ENCODE data around the gene ROR1. TPM values are rescaled to one million over a fixed set of nuclear protein-coding genes. Genes with fewer than 3 reads are reported as not detected.

ROR1 gene
- total RNA-seq, 2 experiments from 2014 or later, result not detected

DNA sequence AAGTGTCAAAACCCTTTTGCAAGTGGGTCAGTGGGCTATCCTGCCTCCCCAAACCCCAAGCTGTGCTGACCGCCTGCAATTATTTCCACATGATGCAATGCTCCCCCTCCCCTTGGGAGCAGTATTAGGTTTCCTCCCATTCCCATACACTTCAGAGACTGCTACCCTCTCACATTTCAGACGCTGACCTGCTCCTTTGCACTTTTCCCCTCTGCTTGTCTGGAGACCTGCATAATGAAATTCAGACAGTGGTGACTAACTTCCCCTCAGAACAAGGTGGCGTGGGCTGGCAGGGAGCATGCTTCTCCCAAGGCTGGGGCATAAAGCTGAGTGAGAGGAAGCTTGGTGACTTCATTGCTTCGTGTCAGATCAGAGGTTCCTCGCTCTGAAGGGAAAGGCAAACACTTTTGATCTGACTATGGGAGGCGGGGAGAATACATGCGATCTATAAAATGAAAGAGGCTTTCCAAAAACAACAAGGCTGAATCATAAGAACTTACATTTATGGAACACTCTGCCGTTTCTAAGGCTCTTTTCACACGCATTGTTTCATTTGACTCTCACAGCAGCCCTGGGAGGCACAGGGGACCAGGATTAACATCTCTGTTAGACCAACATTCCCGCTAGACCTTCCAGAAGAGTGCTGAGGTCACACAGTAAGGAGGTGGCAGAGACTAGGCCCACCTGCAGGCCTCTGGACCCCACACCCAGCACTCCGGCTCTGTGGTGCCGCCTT lies 27.5 kb upstream of the ROR1 start:
- ChIA-PET CTCF (no interaction called here), POLR2A (no interaction called here)
- H3K9me3 Mint-ChIP-seq, result peaks cover 2% of the 10 kb centered on the region
- peaks cover 35% of the 10 kb centered on the region for H3K4me1 Mint-ChIP-seq
- peak overlapping the region; percentile 32 for H3K27ac Mint-ChIP-seq
- no peaks in the 10 kb centered on the region for H3K36me3 Mint-ChIP-seq (ENCODE audit: low read depth)
- H3K4me3 Mint-ChIP-seq, result no peak overlapping the region
- H3K27me3 Mint-ChIP-seq, result peaks cover 3% of the 10 kb centered on the region
- no peak for DNase-seq

DNA sequence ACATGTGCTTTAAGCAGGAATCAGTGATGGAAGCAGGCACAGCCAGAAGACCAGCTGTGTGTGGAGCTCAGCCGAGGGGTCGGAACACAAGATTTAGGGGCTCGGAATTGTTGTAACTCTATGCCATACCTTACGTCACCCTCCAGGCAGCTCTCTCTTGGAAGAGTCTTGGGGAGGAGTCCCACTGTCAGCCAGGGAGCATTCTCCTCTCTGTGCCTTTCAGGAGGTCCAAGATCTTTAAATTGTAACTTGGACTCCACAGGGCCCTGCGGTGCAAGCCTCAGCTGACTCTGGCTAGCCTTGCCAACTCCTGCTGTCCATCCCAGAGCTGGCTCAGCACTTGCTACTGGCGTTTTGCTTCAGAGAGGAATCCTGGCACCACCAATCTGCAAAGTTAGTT lies 26.4 kb upstream of the ROR1 start:
- Mint-ChIP-seq H3K36me3 (ENCODE audit: low read depth) (no peaks in the 10 kb centered on the region), H3K27ac (no peak overlapping the region), H3K4me3 (no peak overlapping the region), H3K9me3 (peaks cover 2% of the 10 kb centered on the region), H3K4me1 (peaks cover 32% of the 10 kb centered on the region), H3K27me3 (peaks cover 3% of the 10 kb centered on the region)
- POLR2A ChIA-PET, result no interaction called here
- DNase-seq, result no peak
- CTCF ChIA-PET, result no interaction called here

DNA sequence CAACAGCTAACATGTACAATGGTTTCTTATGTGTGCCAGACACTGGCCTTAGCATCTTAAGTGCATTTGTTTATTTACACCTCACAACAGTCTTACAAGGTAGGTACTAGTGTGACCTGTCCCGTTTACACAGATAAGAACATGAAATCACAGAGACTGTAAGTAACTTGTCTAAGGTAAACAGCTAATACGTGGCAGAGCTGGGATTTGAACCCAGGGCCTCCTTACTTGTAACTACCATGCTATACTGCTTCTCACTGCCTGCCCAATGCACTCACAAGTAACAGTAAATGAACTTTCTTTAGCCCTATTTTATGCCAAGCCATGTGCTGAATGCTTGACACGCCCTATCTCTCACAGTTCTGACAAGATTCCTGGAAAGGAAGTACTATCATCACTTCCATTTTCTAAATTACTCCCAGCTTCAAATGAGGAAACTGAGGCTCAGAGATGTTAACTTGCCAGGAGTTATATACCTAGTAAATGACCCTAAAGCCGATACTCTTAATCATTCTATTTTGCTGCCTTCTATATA lies 25.7 kb upstream of the ROR1 start:
- CTCF ChIA-PET, result interaction anchor here (0.7 kb wide), 1 partner anchor 9 kb away, joined by 3 read pairs; no protein-coding TSS in a partner anchor

DNA sequence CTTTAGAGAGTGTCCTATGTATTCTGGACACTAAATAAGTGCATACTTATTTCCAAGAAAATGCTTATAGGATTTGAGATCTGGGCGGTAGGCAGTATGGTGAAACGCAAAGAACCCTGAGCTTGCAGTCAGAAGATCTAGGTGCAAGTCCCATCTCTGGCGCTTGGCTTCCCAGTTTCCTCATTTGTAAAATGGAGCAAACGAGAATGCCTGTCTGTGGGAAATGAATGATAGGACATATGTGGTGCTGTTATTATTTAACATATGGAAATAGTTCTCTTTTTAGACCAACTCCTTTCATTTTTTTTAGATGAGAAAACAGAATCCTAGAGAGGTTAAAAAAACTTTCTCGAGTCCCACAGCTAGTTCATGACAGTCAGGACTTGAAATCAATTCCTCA lies 25.2 kb upstream of the ROR1 start:
- Mint-ChIP-seq H3K27me3 (peaks cover 3% of the 10 kb centered on the region), H3K4me1 (peaks cover 27% of the 10 kb centered on the region), H3K36me3 (ENCODE audit: low read depth) (no peaks in the 10 kb centered on the region), H3K27ac (no peak overlapping the region), H3K4me3 (no peak overlapping the region), H3K9me3 (peaks cover 2% of the 10 kb centered on the region)
- DNase-seq, result no peak
- ChIA-PET POLR2A (no interaction called here), CTCF (interaction anchor here (0.7 kb wide), 1 partner anchor 8 kb away, joined by 3 read pairs; no protein-coding TSS in a partner anchor)

More for the DNA sequence above, 25.7 kb upstream of the ROR1 start:
- DNase-seq, result no peak
- no peak overlapping the region for H3K27ac Mint-ChIP-seq
- H3K4me3 Mint-ChIP-seq, result no peak overlapping the region
- H3K27me3 Mint-ChIP-seq, result peaks cover 3% of the 10 kb centered on the region
- POLR2A ChIA-PET, result no interaction called here
- peaks cover 2% of the 10 kb centered on the region for H3K9me3 Mint-ChIP-seq
- H3K4me1 Mint-ChIP-seq, result peaks cover 27% of the 10 kb centered on the region
- no peaks in the 10 kb centered on the region for H3K36me3 Mint-ChIP-seq (ENCODE audit: low read depth)

DNA sequence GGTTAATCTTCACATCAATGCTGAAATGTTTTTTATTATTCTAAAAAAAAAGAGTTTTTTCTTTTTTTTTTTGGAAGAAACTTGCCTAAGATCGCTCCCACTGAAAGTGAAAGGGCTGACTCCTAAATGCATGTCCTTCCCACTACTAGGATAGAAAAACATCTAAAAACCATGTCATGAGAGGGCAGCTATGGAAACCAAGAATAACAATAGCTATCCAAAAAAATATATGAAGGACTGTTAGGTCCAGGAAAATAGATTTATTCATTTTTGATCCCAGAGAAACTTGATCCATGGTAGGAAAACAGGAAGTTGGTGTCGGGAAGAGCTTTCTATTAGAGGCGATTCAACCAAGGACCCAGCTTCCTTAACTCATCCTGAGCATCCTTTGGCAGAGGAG lies 23.1 kb upstream of the ROR1 start:
- ChIA-PET POLR2A (no interaction called here), CTCF (interaction anchor here (0.6 to 1.0 kb wide), 2 partner anchors 20 to 59 kb away, joined by 3 read pairs; no protein-coding TSS in a partner anchor)
- H3K4me3 Mint-ChIP-seq, result no peak overlapping the region

DNA sequence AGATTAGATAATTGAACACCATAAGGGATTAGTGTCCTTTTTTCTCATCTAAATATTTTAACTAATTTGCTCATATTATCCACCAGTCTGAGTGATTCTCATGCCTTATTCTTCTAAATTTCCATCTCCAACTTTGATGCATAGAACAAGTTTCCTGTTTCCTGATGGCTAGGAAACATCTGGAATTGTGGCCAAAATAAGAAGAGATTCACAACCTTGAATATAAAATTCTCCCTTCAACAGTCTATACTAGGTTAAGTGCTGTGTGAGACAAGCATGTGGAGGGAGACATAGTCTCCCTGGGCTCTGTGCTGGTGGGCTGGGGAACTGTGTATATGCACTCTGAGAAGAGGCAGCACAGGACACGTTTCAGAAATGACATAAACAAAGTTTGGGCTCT lies 21.6 kb upstream of the ROR1 start:
- no peaks in the 10 kb centered on the region for H3K9me3 Mint-ChIP-seq

More for the DNA sequence above, 23.1 kb upstream of the ROR1 start:
- no peak for DNase-seq
- no peaks in the 10 kb centered on the region for H3K9me3 Mint-ChIP-seq
- H3K4me1 Mint-ChIP-seq, result peaks cover 22% of the 10 kb centered on the region
- H3K27me3 Mint-ChIP-seq, result no peaks in the 10 kb centered on the region
- no peak overlapping the region for H3K27ac Mint-ChIP-seq
- no peaks in the 10 kb centered on the region for H3K36me3 Mint-ChIP-seq (ENCODE audit: low read depth)

DNA sequence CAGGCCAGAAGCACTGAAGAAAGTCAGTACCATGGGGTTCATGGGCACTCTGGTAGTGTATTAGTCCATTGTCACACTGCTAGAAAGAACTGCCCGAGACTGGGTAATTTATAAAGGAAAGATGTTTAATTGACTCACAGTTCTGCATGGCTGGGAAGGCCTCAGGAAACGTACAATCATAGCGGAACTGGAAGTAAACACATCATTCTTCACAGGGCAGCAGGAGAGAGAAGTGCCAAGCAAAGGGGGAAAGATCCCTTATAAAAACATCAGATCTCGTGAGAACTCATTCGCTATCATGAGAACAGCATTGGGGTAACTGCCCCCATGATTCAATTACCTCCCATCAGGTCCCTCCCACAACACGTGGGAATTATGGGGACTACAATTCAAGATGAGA lies 20.2 kb upstream of the ROR1 start:
- ChIA-PET POLR2A (no interaction called here), CTCF (interaction anchor here (0.7 kb wide), 1 partner anchor 20 kb away, joined by 3 read pairs; the partner anchor contains the start of gene ROR1)
- Mint-ChIP-seq H3K4me1 (no peaks in the 10 kb centered on the region), H3K36me3 (ENCODE audit: low read depth) (no peaks in the 10 kb centered on the region), H3K27me3 (peaks cover 3% of the 10 kb centered on the region), H3K27ac (no peak overlapping the region), H3K4me3 (no peak overlapping the region), H3K9me3 (no peaks in the 10 kb centered on the region)
- DNase-seq, result no peak

More for the DNA sequence above, 21.6 kb upstream of the ROR1 start:
- no peak for DNase-seq
- H3K27me3 Mint-ChIP-seq, result no peaks in the 10 kb centered on the region
- H3K27ac Mint-ChIP-seq, result no peak overlapping the region
- CTCF ChIA-PET, result no interaction called here
- H3K4me1 Mint-ChIP-seq, result peaks cover 10% of the 10 kb centered on the region
- no peak overlapping the region for H3K4me3 Mint-ChIP-seq
- POLR2A ChIA-PET, result no interaction called here
- no peaks in the 10 kb centered on the region for H3K36me3 Mint-ChIP-seq (ENCODE audit: low read depth)

DNA sequence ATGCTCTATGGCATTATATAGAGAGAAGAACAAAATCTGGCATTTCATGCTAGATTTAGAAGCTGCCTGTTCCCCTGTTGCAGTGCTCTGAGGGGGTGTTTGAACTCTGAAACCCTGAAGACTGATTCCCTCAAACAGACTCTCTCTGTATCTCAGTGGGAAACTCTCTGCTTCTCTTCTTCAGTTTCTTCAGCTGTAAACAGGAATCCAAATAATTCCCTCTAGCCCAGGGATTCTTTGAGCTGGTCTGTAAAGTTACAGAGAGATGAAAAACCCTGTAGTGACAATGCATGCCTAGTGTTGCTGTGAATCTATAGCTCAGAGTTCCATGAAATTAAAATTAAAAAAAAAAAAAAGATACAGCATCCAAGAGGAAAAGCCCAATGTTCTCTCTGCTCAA lies 17.0 kb upstream of the ROR1 start:
- CTCF ChIA-PET, result interaction anchor here (0.6 to 1.5 kb wide), 2 partner anchors 9 to 96 kb away, joined by 3 read pairs; no protein-coding TSS in a partner anchor
- no peaks in the 10 kb centered on the region for H3K4me1 Mint-ChIP-seq
- POLR2A ChIA-PET, result no interaction called here

DNA sequence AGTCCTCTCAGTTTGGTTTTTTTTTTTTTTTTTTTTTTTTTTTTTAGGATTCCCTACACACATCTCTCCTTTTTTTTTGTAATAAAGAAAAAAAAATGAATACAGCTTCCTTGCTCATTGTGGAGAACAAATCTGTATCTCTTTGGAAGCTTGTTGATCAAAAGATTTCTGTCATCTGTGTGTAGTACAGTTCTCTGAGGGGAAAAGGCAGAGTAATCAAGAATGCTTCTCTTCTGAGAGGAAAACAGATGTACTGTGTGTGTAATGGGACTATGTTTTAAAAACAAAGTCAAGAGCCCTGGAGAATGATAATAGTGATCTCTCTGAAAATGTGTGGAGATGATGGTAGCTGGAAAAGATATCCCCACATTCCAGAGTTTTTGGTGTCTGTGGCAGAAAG lies 16.5 kb upstream of the ROR1 start:
- no peak for DNase-seq
- Mint-ChIP-seq H3K27ac (no peak overlapping the region), H3K9me3 (no peaks in the 10 kb centered on the region), H3K4me3 (no peak overlapping the region), H3K36me3 (ENCODE audit: low read depth) (no peaks in the 10 kb centered on the region), H3K4me1 (no peaks in the 10 kb centered on the region), H3K27me3 (peaks cover 5% of the 10 kb centered on the region)
- CTCF ChIA-PET, result interaction anchor here (0.6 to 1.5 kb wide), 2 partner anchors 9 to 96 kb away, joined by 3 read pairs; no protein-coding TSS in a partner anchor
- POLR2A ChIA-PET, result no interaction called here

More for the DNA sequence above, 17.0 kb upstream of the ROR1 start:
- H3K4me3 Mint-ChIP-seq, result no peak overlapping the region
- peaks cover 5% of the 10 kb centered on the region for H3K27me3 Mint-ChIP-seq
- no peak overlapping the region for H3K27ac Mint-ChIP-seq
- no peaks in the 10 kb centered on the region for H3K9me3 Mint-ChIP-seq
- no peak for DNase-seq
- H3K36me3 Mint-ChIP-seq (ENCODE audit: low read depth), result no peaks in the 10 kb centered on the region

DNA sequence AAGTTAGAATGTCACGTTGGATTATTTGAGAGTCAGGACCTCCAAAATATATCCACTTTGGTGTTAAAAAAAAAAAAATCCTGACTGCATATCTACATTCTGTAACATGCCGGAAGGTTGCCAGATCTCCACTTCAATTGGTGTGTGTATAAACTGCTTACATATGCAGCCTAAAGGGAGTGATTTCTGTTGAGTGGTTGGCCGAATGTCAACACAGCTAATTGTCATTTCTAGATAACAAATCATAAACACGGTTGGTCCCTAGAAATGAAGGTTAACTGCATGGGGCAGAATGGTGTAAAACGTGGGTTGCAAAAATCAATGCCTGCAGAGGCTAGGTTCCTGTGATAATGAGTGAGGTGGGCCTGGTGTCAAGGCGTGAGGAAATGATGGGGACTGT lies 15.0 kb upstream of the ROR1 start:
- Mint-ChIP-seq H3K27ac (no peak overlapping the region), H3K4me1 (no peaks in the 10 kb centered on the region), H3K9me3 (no peaks in the 10 kb centered on the region), H3K27me3 (peaks cover 9% of the 10 kb centered on the region), H3K36me3 (ENCODE audit: low read depth) (no peaks in the 10 kb centered on the region), H3K4me3 (no peak overlapping the region)
- ChIA-PET POLR2A (no interaction called here), CTCF (no interaction called here)
- no peak for DNase-seq

DNA sequence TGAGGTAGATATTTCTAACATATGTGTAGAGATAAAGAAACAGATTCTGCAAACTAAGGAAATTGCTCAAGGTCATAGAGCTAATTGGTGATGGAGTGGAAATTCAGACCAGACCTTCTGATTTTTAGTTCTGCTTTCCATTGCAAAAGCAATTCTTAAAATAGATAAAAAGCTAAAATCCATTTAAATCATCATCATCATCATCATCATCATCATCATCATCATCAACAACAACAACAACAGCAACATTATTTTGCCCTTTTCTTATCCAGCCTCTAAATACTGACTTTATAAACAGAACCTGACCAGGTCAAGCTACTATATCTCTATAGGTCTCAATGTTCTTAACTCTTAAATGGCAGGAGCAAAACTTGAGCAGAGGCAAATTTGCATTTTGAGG lies 14.0 kb upstream of the ROR1 start:
- Mint-ChIP-seq H3K27me3 (peaks cover 12% of the 10 kb centered on the region), H3K4me3 (no peak overlapping the region), H3K36me3 (ENCODE audit: low read depth) (no peaks in the 10 kb centered on the region), H3K4me1 (no peaks in the 10 kb centered on the region), H3K9me3 (no peaks in the 10 kb centered on the region), H3K27ac (no peak overlapping the region)
- CTCF ChIA-PET, result no interaction called here
- POLR2A ChIA-PET, result no interaction called here
- DNase-seq, result no peak

DNA sequence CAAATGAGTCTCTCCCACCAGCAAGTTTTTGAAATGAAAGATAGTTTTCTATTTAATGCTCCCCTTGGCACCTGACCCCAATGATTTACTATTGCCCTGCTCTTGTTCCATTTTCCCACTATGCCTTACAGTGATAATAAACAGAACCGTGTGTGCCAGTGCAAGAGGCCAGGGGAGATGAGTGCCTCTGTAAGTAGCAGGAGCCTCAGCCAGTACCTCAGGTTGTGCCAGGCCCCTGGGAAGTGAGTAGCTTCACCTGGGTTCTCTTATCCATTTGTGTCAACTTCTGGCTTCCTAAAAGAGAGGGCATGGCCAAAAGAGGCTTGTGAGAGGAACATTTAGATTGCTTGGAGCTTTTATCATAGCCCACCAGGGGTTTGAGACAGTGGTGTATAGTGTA lies 3.4 kb upstream of the ROR1 start:
- peaks cover 43% of the 10 kb centered on the region for H3K27me3 Mint-ChIP-seq
- CTCF ChIA-PET, result interaction anchor here (1.9 kb wide), 1 partner anchor 8 kb away, joined by 5 read pairs; no protein-coding TSS in a partner anchor
- no peak overlapping the region for H3K4me3 Mint-ChIP-seq
- peaks cover 14% of the 10 kb centered on the region for H3K4me1 Mint-ChIP-seq
- peak; percentile 0 for DNase-seq
- POLR2A ChIA-PET, result no interaction called here
- no peaks in the 10 kb centered on the region for H3K9me3 Mint-ChIP-seq
- H3K36me3 Mint-ChIP-seq (ENCODE audit: low read depth), result no peaks in the 10 kb centered on the region
- no peak overlapping the region for H3K27ac Mint-ChIP-seq

DNA sequence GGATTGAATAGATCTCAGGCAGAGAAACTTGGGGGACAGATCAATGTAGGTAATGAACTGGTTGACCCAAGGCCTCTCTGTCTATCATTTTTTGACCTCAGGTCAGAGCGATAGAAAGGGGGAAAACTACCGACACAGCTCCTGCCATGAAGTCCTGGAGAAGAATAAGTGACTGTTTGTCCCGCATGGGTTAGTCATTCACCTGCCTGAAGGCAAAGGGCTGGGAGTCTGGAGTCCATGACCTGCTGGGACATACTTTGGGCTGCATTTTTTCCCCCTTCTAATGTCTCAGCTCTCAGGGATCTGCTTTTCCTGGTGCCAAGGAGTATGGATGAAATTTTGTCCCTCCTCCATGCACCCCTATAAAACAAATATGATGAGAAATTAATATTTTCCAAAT lies 1.6 kb upstream of the ROR1 start:
- no peak for DNase-seq

More for the DNA sequence above, 1.6 kb upstream of the ROR1 start:
- Mint-ChIP-seq H3K27ac (no peak overlapping the region), H3K4me1 (peaks cover 15% of the 10 kb centered on the region), H3K4me3 (no peak overlapping the region), H3K36me3 (ENCODE audit: low read depth) (no peaks in the 10 kb centered on the region), H3K9me3 (no peaks in the 10 kb centered on the region), H3K27me3 (peaks cover 61% of the 10 kb centered on the region)
- POLR2A ChIA-PET, result no interaction called here
- CTCF ChIA-PET, result no interaction called here
